Myocyte (in vitro differentiated cells): ENCODE results near the gene SIRPB2. TPM values are rescaled to one million over a fixed set of nuclear protein-coding genes. Genes with fewer than 3 reads are reported as not detected.

ENCODE experiments used
- DNase-seq: peaks from one replicate; pipeline ENCODE4 v3.0.0-alpha.2; 2012; ENCODE audit warnings: low read depth
- total RNA-seq: library from RNA; depleted of rRNA; stranded (reverse); fragments of >200 nt; gene quantifications from 2 replicates; pipeline ENCODE4 v1.2.3, GENCODE V29; 2014

Gene SIRPB2
- total RNA-seq, 1 donor from 2014 or later = not detected

GRCh38 chr20:1443085-1443484, 48.1 kb downstream of the SIRPB2 start:
- DNase-seq = no peak

GRCh38 chr20:1442304-1442703, 48.9 kb downstream of the SIRPB2 start:
- DNase-seq = no peak

GRCh38 chr20:1441133-1441532, 50.1 kb downstream of the SIRPB2 start:
- no peak for DNase-seq

- DNase-seq = peak; percentile 37
These were observed 51.2 kb downstream of the SIRPB2 start for GRCh38 chr20:1440024-1440423.

GRCh38 chr20:1438361-1438760, 52.9 kb downstream of the SIRPB2 start:
- no peak for DNase-seq

GRCh38 chr20:1437235-1437904, 53.9 kb downstream of the SIRPB2 start:
- DNase-seq = peak; percentile 70

- DNase-seq = no peak
These were observed 55.0 kb downstream of the SIRPB2 start for GRCh38 chr20:1436263-1436662.

- no peak for DNase-seq
These were observed 55.9 kb downstream of the SIRPB2 start for GRCh38 chr20:1435337-1435699.

- peak; percentile 95 for DNase-seq
These were observed 56.5 kb downstream of the SIRPB2 start for GRCh38 chr20:1434571-1435336.

- DNase-seq = no peak
These were observed 60.1 kb downstream of the SIRPB2 start for GRCh38 chr20:1431158-1431557.

GRCh38 chr20:1430004-1430451, 61.2 kb downstream of the SIRPB2 start:
- peak; percentile 31 for DNase-seq

GRCh38 chr20:1429143-1429728, 62.0 kb downstream of the SIRPB2 start:
- no peak for DNase-seq

GRCh38 chr20:1427457-1428054, 63.7 kb downstream of the SIRPB2 start:
- no peak for DNase-seq

GRCh38 chr20:1426231-1426849, 64.9 kb downstream of the SIRPB2 start:
- no peak for DNase-seq

Other genes with a start within 250 kb of the SIRPB2 start
- 29.4 and 36.5 TPM in 2 replicates for gene SNPH, start 225.1 kb downstream of the SIRPB2 start, total RNA-seq
- 1.8 and 4.0 TPM in 2 replicates for gene SDCBP2, start 162.3 kb downstream of the SIRPB2 start, total RNA-seq
- 125 and 146 TPM in 2 replicates for gene FKBP1A, start 98.4 kb downstream of the SIRPB2 start, total RNA-seq
- gene NSFL1C, start 24.6 kb downstream of the SIRPB2 start, total RNA-seq = 49.6 and 67.0 TPM in 2 replicates
- not detected in 2 replicates for gene SIRPD, start 66.3 kb upstream of the SIRPB2 start, total RNA-seq
- 0.19 TPM in 1 of 2 replicates, not detected in the other for gene SIRPB1, start 128.6 kb upstream of the SIRPB2 start, total RNA-seq
- gene SIRPG, start 166.4 kb upstream of the SIRPB2 start, total RNA-seq = not detected in 2 replicates